Peyer's patch (tissue), 4 donors: ENCODE results near the gene INPPL1. TPM values are rescaled to one million over a fixed set of nuclear protein-coding genes. Genes with fewer than 3 reads are reported as not detected.
"Not testable (repeated sequence)": the region's sequence is repeated elsewhere in the genome, so short reads cannot be mapped to it uniquely, and the experiment has no call there.

Experiments used
- DNase-seq, 3 donors: peaks; one replicate each; pipeline ENCODE4 v3.0.0-alpha.2; 2017 to 2019
- H3K27ac ChIP-seq, 4 donors: fragments of 200-600 bp; sonication (generic); one replicate each; pipeline ENCODE4 v1.5.1; 2016 to 2019
- H3K27me3 ChIP-seq, 2 donors: fragments of 200-600 bp; sonication (generic); one replicate each; pipeline ENCODE4 v1.5.1; 2019
- H3K36me3 ChIP-seq, 3 donors: fragments of 200-600 bp; sonication (generic); one replicate each; pipeline ENCODE4 v1.5.1; 2016 to 2019
- H3K4me1 ChIP-seq, 4 donors: fragments of 200-600 bp; sonication (generic); one replicate each; pipeline ENCODE4 v1.5.1; 2016 to 2019
- H3K4me3 ChIP-seq, 4 donors: fragments of 200-600 bp; sonication (generic); 1 replicate in 3 of 4; 2 replicates in 1 of 4; pipeline ENCODE4 v1.5.1; 2016 to 2019; ENCODE audit warnings: mild to moderate bottlenecking in 1 of 4
- H3K9me3 ChIP-seq, 4 donors: fragments of 200-600 bp; sonication (generic); one replicate each; pipeline ENCODE4 v1.5.1; 2016 to 2019; ENCODE audit warnings: mild to moderate bottlenecking in 1 of 4
- POLR2A ChIP-seq, 2 donors: fragments of 450-650 bp; IDR thresholded peaks; one replicate each; pipeline ENCODE4 v1.5.1; 2017; ENCODE audit warnings: antibody characterized with exemption in 2 of 2, mild to moderate bottlenecking in 2 of 2, moderate library complexity in 2 of 2
- total RNA-seq, 4 donors: library from RNA; depleted of rRNA; stranded (reverse); fragments of >200 nt; gene quantifications; one replicate each; pipeline ENCODE4 v1.1.0, GENCODE V29; 2016
- TF ChIP-seq, protein P1 (sequence below), 6 experiments: fragments of 450-650 bp in 4 of 6; fragments of 200-600 bp in 2 of 6; sonication (generic) in 1 of 6; IDR thresholded peaks; one replicate each; pipeline ENCODE4 v1.5.1; 2017 to 2019; ENCODE audit warnings: antibody characterized with exemption in 6 of 6, mild to moderate bottlenecking in 3 of 6, moderate library complexity in 1 of 6

The INPPL1 gene
- total RNA-seq, 4 donors from 2014 or later: 106 to 198 (median 179) TPM

DNA sequence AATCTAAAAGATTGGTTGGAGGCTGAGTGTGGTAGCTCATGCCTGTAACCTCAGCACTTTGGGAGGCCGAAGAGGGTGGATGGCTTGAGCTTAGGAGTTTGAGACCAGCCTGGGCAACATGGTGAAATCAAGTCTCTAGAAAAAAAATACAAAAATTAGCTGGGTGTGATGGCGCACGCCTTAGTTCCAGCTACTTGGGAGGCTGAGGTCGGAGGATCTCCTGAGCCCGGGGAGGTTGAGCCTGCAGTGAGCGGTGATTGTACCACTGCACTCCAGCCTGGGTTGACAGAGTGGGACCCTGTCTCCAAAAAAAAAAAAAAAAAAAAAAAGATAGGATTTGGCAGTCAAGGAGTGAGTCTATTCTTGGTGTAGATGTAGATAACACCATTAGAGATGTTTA is 22.0 kb upstream of the INPPL1 start:
- DNase-seq: peak in 1 of 3 donors; percentile 26

DNA sequence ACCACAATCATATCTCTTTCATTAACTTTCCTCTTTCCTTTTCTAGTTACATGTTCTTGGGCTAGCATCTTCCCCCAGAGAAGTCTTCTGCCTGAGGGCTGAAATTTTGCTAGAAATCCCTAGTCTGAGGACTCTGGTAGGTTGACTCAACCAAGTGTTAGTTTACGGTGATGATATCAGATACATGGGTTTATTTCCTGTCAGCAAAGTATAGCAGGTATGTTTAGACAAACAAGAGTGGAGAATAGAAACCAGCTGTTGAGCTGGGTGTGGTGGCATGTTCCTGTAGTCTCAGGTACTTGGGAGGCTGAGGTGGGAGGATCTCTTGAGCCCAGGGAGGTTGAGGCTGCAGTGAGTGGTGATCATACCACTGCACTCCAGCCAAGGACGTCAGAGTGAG is 21.4 kb upstream of the INPPL1 start:
- Histone ChIP-seq H3K9me3 (no peaks in the 10 kb centered on the region), H3K36me3 (no peaks in the 10 kb centered on the region), H3K4me1 (no peaks in the 10 kb centered on the region), H3K27ac (no peak overlapping the region), H3K27me3 (no peaks in the 10 kb centered on the region), H3K4me3 (no peak overlapping the region)
- no peak for TF ChIP-seq POLR2A (IDR thresholded peaks at IDR 0.05)
- TF ChIP-seq, protein P1, sequence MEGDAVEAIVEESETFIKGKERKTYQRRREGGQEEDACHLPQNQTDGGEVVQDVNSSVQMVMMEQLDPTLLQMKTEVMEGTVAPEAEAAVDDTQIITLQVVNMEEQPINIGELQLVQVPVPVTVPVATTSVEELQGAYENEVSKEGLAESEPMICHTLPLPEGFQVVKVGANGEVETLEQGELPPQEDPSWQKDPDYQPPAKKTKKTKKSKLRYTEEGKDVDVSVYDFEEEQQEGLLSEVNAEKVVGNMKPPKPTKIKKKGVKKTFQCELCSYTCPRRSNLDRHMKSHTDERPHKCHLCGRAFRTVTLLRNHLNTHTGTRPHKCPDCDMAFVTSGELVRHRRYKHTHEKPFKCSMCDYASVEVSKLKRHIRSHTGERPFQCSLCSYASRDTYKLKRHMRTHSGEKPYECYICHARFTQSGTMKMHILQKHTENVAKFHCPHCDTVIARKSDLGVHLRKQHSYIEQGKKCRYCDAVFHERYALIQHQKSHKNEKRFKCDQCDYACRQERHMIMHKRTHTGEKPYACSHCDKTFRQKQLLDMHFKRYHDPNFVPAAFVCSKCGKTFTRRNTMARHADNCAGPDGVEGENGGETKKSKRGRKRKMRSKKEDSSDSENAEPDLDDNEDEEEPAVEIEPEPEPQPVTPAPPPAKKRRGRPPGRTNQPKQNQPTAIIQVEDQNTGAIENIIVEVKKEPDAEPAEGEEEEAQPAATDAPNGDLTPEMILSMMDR (IDR thresholded peaks at IDR 0.05): no peak
- DNase-seq: peak in 1 of 3 donors; percentile 22

More for the DNA sequence above, 22.0 kb upstream of the INPPL1 start:
- no peak for TF ChIP-seq POLR2A (IDR thresholded peaks at IDR 0.05)
- TF ChIP-seq, protein P1 (IDR thresholded peaks at IDR 0.05): no peak
- no peaks in the 10 kb centered on the region for H3K9me3 ChIP-seq
- H3K36me3 ChIP-seq: no peaks in the 10 kb centered on the region
- no peaks in the 10 kb centered on the region for H3K4me1 ChIP-seq
- H3K4me3 ChIP-seq: no peak overlapping the region
- H3K27me3 ChIP-seq: no peaks in the 10 kb centered on the region
- H3K27ac ChIP-seq: no peak overlapping the region

DNA sequence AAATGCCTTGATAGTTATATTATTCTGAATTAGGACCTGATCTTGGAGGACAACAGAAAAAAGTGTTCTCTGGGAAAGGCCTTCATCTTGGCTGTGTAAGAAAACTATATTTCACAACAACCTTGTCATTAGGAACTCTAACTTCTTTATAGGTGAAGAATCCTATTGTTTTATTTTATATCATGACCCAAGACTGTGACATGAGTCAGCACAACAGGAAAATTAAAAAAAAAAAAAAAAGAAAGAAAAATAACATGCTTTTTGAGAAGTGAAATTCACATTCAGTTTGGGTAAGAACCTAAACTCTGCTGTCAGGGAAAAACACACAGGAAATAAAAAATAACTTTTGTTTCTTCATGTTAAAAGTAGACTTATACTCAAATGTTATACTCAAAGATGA is 19.7 kb upstream of the INPPL1 start:
- H3K4me1 ChIP-seq: no peaks in the 10 kb centered on the region
- H3K36me3 ChIP-seq: no peaks in the 10 kb centered on the region
- peaks cover 0 to 6% (median 0%) of the 10 kb centered on the region in 4 donors for H3K9me3 ChIP-seq
- H3K4me3 ChIP-seq: no peak overlapping the region
- TF ChIP-seq, protein P1 (IDR thresholded peaks at IDR 0.05): no peak
- no peak for TF ChIP-seq POLR2A (IDR thresholded peaks at IDR 0.05)
- no peaks in the 10 kb centered on the region for H3K27me3 ChIP-seq
- no peak overlapping the region for H3K27ac ChIP-seq
- no peak for DNase-seq

DNA sequence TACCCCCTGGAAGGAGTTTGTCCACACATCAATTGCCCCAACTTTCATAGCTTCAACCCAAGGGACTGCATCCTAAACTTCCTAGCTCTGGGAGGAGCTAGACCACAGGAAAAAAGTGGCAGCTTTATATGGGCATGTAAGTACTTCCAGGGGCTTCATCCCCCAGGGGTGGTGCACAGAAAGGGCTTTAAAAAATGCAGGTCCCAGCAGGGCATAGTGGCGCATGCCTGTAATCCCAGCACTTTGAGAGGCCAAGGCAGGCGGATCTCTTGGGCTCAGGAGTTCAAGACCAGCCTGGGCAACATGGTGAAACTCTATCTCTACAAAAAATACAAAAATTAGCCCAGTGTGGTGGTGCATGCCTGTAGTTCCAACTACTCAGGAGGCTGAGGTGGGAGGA is 17.8 kb upstream of the INPPL1 start:
- not testable (repeated sequence) for H3K27ac ChIP-seq, H3K27me3 ChIP-seq, H3K4me1 ChIP-seq, H3K4me3 ChIP-seq, H3K9me3 ChIP-seq, H3K36me3 ChIP-seq
- peak in 1 of 3 donors; percentile 9 for DNase-seq

DNA sequence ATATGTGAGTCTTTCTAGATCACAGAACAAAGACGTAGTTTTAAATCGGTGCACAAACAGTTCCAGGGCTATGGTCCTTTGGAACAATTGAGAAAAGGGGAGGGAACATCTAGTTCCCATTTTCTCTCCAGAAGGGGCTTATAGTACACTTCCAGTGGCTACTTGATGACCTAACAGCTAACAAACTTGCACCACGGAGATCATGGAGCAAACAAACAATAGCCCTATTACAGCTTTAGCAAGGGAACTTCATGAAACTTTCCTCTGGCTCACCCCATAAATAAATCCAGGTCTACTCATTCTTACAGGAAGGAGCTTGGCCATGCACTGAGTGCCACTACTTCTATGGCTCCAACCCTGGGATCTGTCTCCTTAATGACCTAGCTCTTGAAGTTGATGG is 16.3 kb upstream of the INPPL1 start:
- DNase-seq: peak in 1 of 3 donors; percentile 7
- Histone ChIP-seq H3K27ac (no peak overlapping the region), H3K27me3 (no peaks in the 10 kb centered on the region), H3K9me3 (peaks cover 0 to 7% (median 0%) of the 10 kb centered on the region in 4 donors), H3K36me3 (no peaks in the 10 kb centered on the region), H3K4me1 (no peaks in the 10 kb centered on the region), H3K4me3 (no peak overlapping the region)
- TF ChIP-seq POLR2A (IDR thresholded peaks at IDR 0.05): no peak
- TF ChIP-seq, protein P1 (IDR thresholded peaks at IDR 0.05): no peak

DNA sequence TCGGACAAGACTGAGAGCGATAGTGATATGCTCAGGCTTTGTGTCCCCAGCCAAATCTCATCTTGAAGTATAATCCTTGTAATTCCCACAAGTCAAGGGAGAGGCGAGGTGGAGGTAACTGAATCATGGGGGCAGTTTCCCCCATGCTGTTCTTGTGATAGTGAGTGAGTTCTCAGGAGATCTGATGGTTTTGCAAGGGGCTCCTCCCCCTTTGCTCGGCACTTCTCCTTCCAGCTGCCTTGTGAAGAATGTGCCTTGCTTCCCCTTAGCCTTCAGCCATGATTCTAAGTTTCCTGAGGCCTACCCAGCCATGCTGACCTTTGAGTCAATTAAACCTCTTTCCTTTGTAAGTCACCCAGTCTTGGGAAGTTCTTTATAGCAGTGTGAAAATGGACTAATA is 15.5 kb upstream of the INPPL1 start:
- Histone ChIP-seq H3K27me3 (no peaks in the 10 kb centered on the region), H3K27ac (no peak overlapping the region), H3K4me1 (no peaks in the 10 kb centered on the region), H3K36me3 (no peaks in the 10 kb centered on the region), H3K9me3 (peaks cover 0 to 7% (median 0%) of the 10 kb centered on the region in 4 donors), H3K4me3 (peak overlapping the region in 1 of 4 donors; percentile 8)
- peak in 1 of 3 donors; percentile 46 for DNase-seq
- TF ChIP-seq, protein P1 (IDR thresholded peaks at IDR 0.05): no peak
- TF ChIP-seq POLR2A (IDR thresholded peaks at IDR 0.05): no peak
